HAP-1 (cell line): ENCODE results near the gene DLGAP1.

Experiments used
- DNase-seq, 2 experiments: peaks; one replicate each; pipeline ENCODE4 v3.0.0-alpha.2; 2016 to 2020; ENCODE audit warnings: low spot score in 2 of 2
- H3K27me3 ChIP-seq: fragments of 250-450 bp; sonication (Bioruptor Pico); 2 replicates; pipeline ENCODE4 v1.5.1; 2020; ENCODE audit warnings: low read depth, mild to moderate bottlenecking, moderate library complexity
- H3K36me3 ChIP-seq: fragments of 250-450 bp; sonication (Bioruptor Pico); replicated peaks from 2 replicates; pipeline ENCODE4 v1.5.1; 2020; ENCODE audit warnings: mild to moderate bottlenecking
- H3K4me1 ChIP-seq: fragments of 250-450 bp; sonication (Bioruptor Pico); 2 replicates; pipeline ENCODE4 v1.5.1; 2020; ENCODE audit warnings: mild to moderate bottlenecking
- H3K4me3 ChIP-seq: fragments of 250-450 bp; sonication (Bioruptor Pico); 2 replicates; pipeline ENCODE4 v1.5.1; 2020; ENCODE audit warnings: mild to moderate bottlenecking, moderate library complexity
- H3K9me3 ChIP-seq: fragments of 250-450 bp; sonication (Bioruptor Pico); 2 replicates; pipeline ENCODE4 v1.5.1; 2020; ENCODE audit warnings: mild to moderate bottlenecking, moderate library complexity
- in situ Hi-C: fragments of 300-500 bp; cut with MboI; formaldehyde crosslinking; loops from 3 replicates; pipeline ENCODE4 v1.14.3; 2020; ENCODE audit warnings: low sequenced_read_pairs, inconsistent platforms, mixed read lengths

DLGAP1 gene

GRCh38 chr18:4233468-4233867, 221.6 kb downstream of the DLGAP1 start:
- H3K4me3 ChIP-seq: no peak overlapping the region
- H3K36me3 ChIP-seq: no peaks in the 10 kb centered on the region
- no peaks in the 10 kb centered on the region for H3K27me3 ChIP-seq
- peak in 1 of 2 experiments; percentile 65 for DNase-seq
- H3K4me1 ChIP-seq: 0 out of 2 replicates have a peak, but pooled peaks cover 2% of the 10 kb centered on the region
- in situ Hi-C loops: no loop called here
- peaks cover 4% of the 10 kb centered on the region; the same call in 1 of the 2 replicates for H3K9me3 ChIP-seq

- Histone ChIP-seq H3K9me3 (peaks cover 4% of the 10 kb centered on the region; the same call in 1 of the 2 replicates), H3K27me3 (no peaks in the 10 kb centered on the region)
- no peak for DNase-seq
Observed at GRCh38 chr18:4232656-4233055, 222.5 kb downstream of the DLGAP1 start.

GRCh38 chr18:4231260-4231659, 223.8 kb downstream of the DLGAP1 start:
- Histone ChIP-seq H3K36me3 (no peaks in the 10 kb centered on the region), H3K4me3 (no peak overlapping the region), H3K27me3 (no peaks in the 10 kb centered on the region), H3K9me3 (peaks cover 7% of the 10 kb centered on the region; the same call in 1 of the 2 replicates), H3K4me1 (peaks cover 2% of the 10 kb centered on the region; the same call in 1 of the 2 replicates)
- no peak for DNase-seq
- in situ Hi-C loops: no loop called here

More at GRCh38 chr18:4232656-4233055, 222.5 kb downstream of the DLGAP1 start:
- H3K36me3 ChIP-seq: no peaks in the 10 kb centered on the region
- in situ Hi-C loops: no loop called here
- 0 out of 2 replicates have a peak, but pooled peaks cover 2% of the 10 kb centered on the region for H3K4me1 ChIP-seq
- no peak overlapping the region for H3K4me3 ChIP-seq

GRCh38 chr18:4230450-4231168, 224.5 kb downstream of the DLGAP1 start:
- H3K4me3 ChIP-seq: no peak overlapping the region

GRCh38 chr18:4224031-4224704, 230.9 kb downstream of the DLGAP1 start:
- Histone ChIP-seq H3K4me1 (no peaks in the 10 kb centered on the region; the same call in 1 of the 2 replicates), H3K36me3 (no peaks in the 10 kb centered on the region)
- DNase-seq: no peak

More at GRCh38 chr18:4230450-4231168, 224.5 kb downstream of the DLGAP1 start:
- in situ Hi-C loops: no loop called here
- Histone ChIP-seq H3K36me3 (no peaks in the 10 kb centered on the region), H3K27me3 (no peaks in the 10 kb centered on the region), H3K4me1 (peaks cover 2% of the 10 kb centered on the region; the same call in 1 of the 2 replicates), H3K9me3 (peaks cover 7% of the 10 kb centered on the region; the same call in 1 of the 2 replicates)
- no peak for DNase-seq

GRCh38 chr18:4211111-4211837, 243.8 kb downstream of the DLGAP1 start:
- H3K4me3 ChIP-seq: no peak overlapping the region
- in situ Hi-C loops: no loop called here
- H3K36me3 ChIP-seq: no peaks in the 10 kb centered on the region
- no peak for DNase-seq
- H3K4me1 ChIP-seq: no peaks in the 10 kb centered on the region
- H3K9me3 ChIP-seq: no peaks in the 10 kb centered on the region
- no peaks in the 10 kb centered on the region for H3K27me3 ChIP-seq

More at GRCh38 chr18:4224031-4224704, 230.9 kb downstream of the DLGAP1 start:
- Histone ChIP-seq H3K9me3 (peaks cover 3% of the 10 kb centered on the region; the same call in 1 of the 2 replicates), H3K4me3 (no peak overlapping the region), H3K27me3 (no peaks in the 10 kb centered on the region)
- in situ Hi-C loops: no loop called here

- no peak for DNase-seq
- Histone ChIP-seq H3K27me3 (no peaks in the 10 kb centered on the region), H3K9me3 (no peaks in the 10 kb centered on the region), H3K4me3 (no peak overlapping the region), H3K4me1 (0 out of 2 replicates have a peak, but pooled peaks cover 3% of the 10 kb centered on the region), H3K36me3 (no peaks in the 10 kb centered on the region)
- in situ Hi-C loops: no loop called here
Observed at GRCh38 chr18:4208366-4208765, 246.7 kb downstream of the DLGAP1 start.

- no peak for DNase-seq
- H3K36me3 ChIP-seq: no peaks in the 10 kb centered on the region
- no peaks in the 10 kb centered on the region for H3K9me3 ChIP-seq
- in situ Hi-C loops: no loop called here
- no peak overlapping the region for H3K4me3 ChIP-seq
- no peaks in the 10 kb centered on the region for H3K27me3 ChIP-seq
- 0 out of 2 replicates have a peak, but pooled peaks cover 3% of the 10 kb centered on the region for H3K4me1 ChIP-seq
Observed at GRCh38 chr18:4207383-4207985, 247.6 kb downstream of the DLGAP1 start.

GRCh38 chr18:4204438-4204720, 250.7 kb downstream of the DLGAP1 start:
- in situ Hi-C loops: no loop called here
- no peaks in the 10 kb centered on the region for H3K36me3 ChIP-seq
- H3K9me3 ChIP-seq: no peaks in the 10 kb centered on the region
- 0 out of 2 replicates have a peak, but pooled peaks cover 3% of the 10 kb centered on the region for H3K4me1 ChIP-seq
- DNase-seq: no peak
- no peak overlapping the region for H3K4me3 ChIP-seq
- no peaks in the 10 kb centered on the region for H3K27me3 ChIP-seq

GRCh38 chr18:4203568-4204437, 251.3 kb downstream of the DLGAP1 start:
- 0 out of 2 replicates have a peak, but pooled peaks cover 3% of the 10 kb centered on the region for H3K4me1 ChIP-seq
- in situ Hi-C loops: no loop called here
- no peaks in the 10 kb centered on the region for H3K9me3 ChIP-seq
- H3K36me3 ChIP-seq: no peaks in the 10 kb centered on the region
- no peaks in the 10 kb centered on the region for H3K27me3 ChIP-seq
- H3K4me3 ChIP-seq: no peak overlapping the region
- DNase-seq: peak in 1 of 2 experiments; percentile 23

- Histone ChIP-seq H3K4me1 (peaks cover 5% of the 10 kb centered on the region; the same call in 1 of the 2 replicates), H3K27me3 (no peaks in the 10 kb centered on the region), H3K4me3 (no peak overlapping the region), H3K9me3 (no peaks in the 10 kb centered on the region), H3K36me3 (no peaks in the 10 kb centered on the region)
- in situ Hi-C loops: no loop called here
- no peak for DNase-seq
Observed at GRCh38 chr18:4200399-4200798, 254.7 kb downstream of the DLGAP1 start.

- peak; percentile 35 to 39 for DNase-seq
- H3K4me1 ChIP-seq: peaks cover 5% of the 10 kb centered on the region; the same call in 1 of the 2 replicates
- no peaks in the 10 kb centered on the region for H3K36me3 ChIP-seq
- H3K4me3 ChIP-seq: no peak overlapping the region
- in situ Hi-C loops: no loop called here
- no peaks in the 10 kb centered on the region for H3K27me3 ChIP-seq
- H3K9me3 ChIP-seq: no peaks in the 10 kb centered on the region
Observed at GRCh38 chr18:4198956-4199355, 256.2 kb downstream of the DLGAP1 start.
